ENCODE data around the gene SIGLEC6. TPM values are rescaled to one million over a fixed set of nuclear protein-coding genes. Genes with fewer than 3 reads are reported as not detected.

SIGLEC6 gene
- not detected in 2 replicates for total RNA-seq

GRCh38 chr19:51531349-51532315 lies at the start of gene SIGLEC6:
SIGLEC6 (minus strand) TSS chr19:51531670; CDS start chr19:51531648, 22 bp downstream.

GRCh38 chr19:51570962-51571575 lies 39.6 kb upstream of the SIGLEC6 start, which contains the start of gene ZNF175:
ZNF175 (plus strand) TSS chr19:51571283; CDS start chr19:51573330, 2,047 bp downstream.

GRCh38 chr19:51501594-51502263 lies 29.7 kb downstream of the SIGLEC6 start, which contains the start of gene SIGLEC12:
SIGLEC12 (minus strand) TSS chr19:51501800; CDS start chr19:51501733, 67 bp downstream.

GRCh38 chr19:51478381-51479234 lies 52.9 kb downstream of the SIGLEC6 start, which contains the start of gene CEACAM18:
CEACAM18 (plus strand) TSS chr19:51478539.

Small RNA genes within 50 kb of the gene (small RNA-seq; reads per million reads assigned to genes)
- gene AC020914.3, result not detected

Other genes starting within 250 kb of the SIGLEC6 start
- gene IGLON5, start 220.0 kb downstream of the SIGLEC6 start, total RNA-seq, result not detected in 2 replicates
- gene VSIG10L, start 189.5 kb downstream of the SIGLEC6 start, total RNA-seq, result 0.49 and 0.81 TPM in 2 replicates
- 48.0 and 58.5 TPM in 2 replicates for gene ETFB, start 165.3 kb downstream of the SIGLEC6 start, total RNA-seq
- not detected in 2 replicates for gene CLDND2, start 162.7 kb downstream of the SIGLEC6 start, total RNA-seq
- gene NKG7, start 159.0 kb downstream of the SIGLEC6 start, total RNA-seq, result not detected in 2 replicates
- gene LIM2, start 143.7 kb downstream of the SIGLEC6 start, total RNA-seq, result not detected in 2 replicates
- not detected in 2 replicates for gene C19orf84, start 141.1 kb downstream of the SIGLEC6 start, total RNA-seq
- not detected in 2 replicates for gene SIGLEC10, start 114.0 kb downstream of the SIGLEC6 start, total RNA-seq
- gene SIGLEC8, start 73.2 kb downstream of the SIGLEC6 start, total RNA-seq, result not detected in 2 replicates
- not detected in 2 replicates for gene CEACAM18, start 53.1 kb downstream of the SIGLEC6 start, total RNA-seq
- not detected in 2 replicates for gene SIGLEC12, start 29.9 kb downstream of the SIGLEC6 start, total RNA-seq
- gene ZNF175, start 39.6 kb upstream of the SIGLEC6 start, total RNA-seq, result 8.4 and 9.4 TPM in 2 replicates
- gene SIGLEC5, start 98.7 kb upstream of the SIGLEC6 start, total RNA-seq, result not detected in 2 replicates
- not detected in 2 replicates for gene SIGLEC14, start 115.2 kb upstream of the SIGLEC6 start, total RNA-seq
- 9.1 and 13.4 TPM in 2 replicates for gene SPACA6, start 161.7 kb upstream of the SIGLEC6 start, total RNA-seq
- 0.32 TPM in 1 of 2 replicates, not detected in the other for gene HAS1, start 192.3 kb upstream of the SIGLEC6 start, total RNA-seq
- gene FPR1, start 220.2 kb upstream of the SIGLEC6 start, total RNA-seq, result 0.61 TPM in 1 of 2 replicates, not detected in the other
- not detected in 2 replicates for gene FPR2, start 229.5 kb upstream of the SIGLEC6 start, total RNA-seq

Measured in hair follicle dermal papilla cell (primary cell).